ENCODE data around the gene PPIP5K2. TPM values are rescaled to one million over a fixed set of nuclear protein-coding genes. Genes with fewer than 3 reads are reported as not detected.

PPIP5K2 gene
- total RNA-seq, 1 experiment from 2014 or later = 67.2 TPM

GRCh38 chr5:103256178-103256577 lies 136.1 kb downstream of the PPIP5K2 start:
- peaks cover 7% of the 10 kb centered on the region for H3K4me1 Mint-ChIP-seq (ENCODE audit: low read depth, unreplicated experiment)
- intact Hi-C loops (cut with micrococcal nuclease; ENCODE audit: unreplicated experiment) = no loop called here
- TF ChIP-seq CTCF (IDR thresholded peaks at IDR 0.05; ENCODE audit: unreplicated experiment) = no peak
- H3K27me3 Mint-ChIP-seq (ENCODE audit: unreplicated experiment) = no peaks in the 10 kb centered on the region
- no peak overlapping the region for H3K27ac Mint-ChIP-seq (ENCODE audit: unreplicated experiment)
- DNase-seq = no peak
- H3K9me3 Mint-ChIP-seq (ENCODE audit: low read depth, unreplicated experiment) = no peaks in the 10 kb centered on the region
- no TSS peak for BruUV-seq (replicated peaks)
- no peak overlapping the region for H3K4me3 Mint-ChIP-seq (ENCODE audit: low read depth, unreplicated experiment)
- CTCF ChIA-PET = interaction anchor here (0.7 to 1.1 kb wide), 2 partner anchors 32 to 219 kb away, joined by 3 read pairs; no protein-coding TSS in a partner anchor
- peaks cover 23% of the 10 kb centered on the region for H3K36me3 Mint-ChIP-seq (ENCODE audit: insufficient read depth, unreplicated experiment)

- Mint-ChIP-seq H3K36me3 (ENCODE audit: insufficient read depth, unreplicated experiment) (peaks cover 23% of the 10 kb centered on the region), H3K27me3 (ENCODE audit: unreplicated experiment) (no peaks in the 10 kb centered on the region), H3K4me3 (ENCODE audit: low read depth, unreplicated experiment) (peak within 1 kb of the TSS; percentile 94), H3K27ac (ENCODE audit: unreplicated experiment) (peak within 1 kb of the TSS; percentile 79), H3K9me3 (ENCODE audit: low read depth, unreplicated experiment) (no peaks in the 10 kb centered on the region), H3K4me1 (ENCODE audit: low read depth, unreplicated experiment) (peaks cover 30% of the 10 kb centered on the region)
- no peak for TF ChIP-seq CTCF (IDR thresholded peaks at IDR 0.05; ENCODE audit: unreplicated experiment)
- CTCF ChIA-PET = interaction anchor here (0.6 to 3.2 kb wide), 12 partner anchors 13 to 1299 kb away, joined by 3 to 21 read pairs (median 5); no protein-coding TSS in a partner anchor
- no TSS peak for BruUV-seq (replicated peaks)
- DNase-seq = peak; percentile 99
- intact Hi-C loops (cut with micrococcal nuclease; ENCODE audit: unreplicated experiment) = no loop called here
Observed at GRCh38 chr5:103258368-103258956, 138.4 kb downstream of the PPIP5K2 start, which contains the start of gene MACIR. Gene MACIR (plus strand): TSS chr5:103258763. CDS start chr5:103275920, 17,157 bp downstream.

GRCh38 chr5:103258957-103259704 lies 139.0 kb downstream of the PPIP5K2 start:
- Mint-ChIP-seq H3K9me3 (ENCODE audit: low read depth, unreplicated experiment) (no peaks in the 10 kb centered on the region), H3K27ac (ENCODE audit: unreplicated experiment) (peak overlapping the region; percentile 79), H3K36me3 (ENCODE audit: insufficient read depth, unreplicated experiment) (peaks cover 23% of the 10 kb centered on the region), H3K4me3 (ENCODE audit: low read depth, unreplicated experiment) (peak overlapping the region; percentile 94), H3K4me1 (ENCODE audit: low read depth, unreplicated experiment) (peaks cover 32% of the 10 kb centered on the region), H3K27me3 (ENCODE audit: unreplicated experiment) (no peaks in the 10 kb centered on the region)
- peak; percentile 78 for DNase-seq
- TF ChIP-seq CTCF (IDR thresholded peaks at IDR 0.05; ENCODE audit: unreplicated experiment) = no peak
- CTCF ChIA-PET = interaction anchor here (0.6 to 3.2 kb wide), 10 partner anchors 13 to 1300 kb away, joined by 3 to 21 read pairs (median 5); no protein-coding TSS in a partner anchor
- intact Hi-C loops (cut with micrococcal nuclease; ENCODE audit: unreplicated experiment) = no loop called here
- no TSS peak for BruUV-seq (replicated peaks)

- H3K36me3 Mint-ChIP-seq (ENCODE audit: insufficient read depth, unreplicated experiment) = peaks cover 23% of the 10 kb centered on the region
- BruUV-seq (replicated peaks) = no TSS peak
- DNase-seq = no peak
- intact Hi-C loops (cut with micrococcal nuclease; ENCODE audit: unreplicated experiment) = loop anchor here (5.0 kb wide), 1 partner anchor 87 kb away; no protein-coding TSS in a partner anchor
- CTCF ChIA-PET = interaction anchor here (3.2 kb wide), 1 partner anchor 12 kb away, joined by 21 read pairs; no protein-coding TSS in a partner anchor
- no peaks in the 10 kb centered on the region for H3K27me3 Mint-ChIP-seq (ENCODE audit: unreplicated experiment)
- H3K9me3 Mint-ChIP-seq (ENCODE audit: low read depth, unreplicated experiment) = no peaks in the 10 kb centered on the region
- peak overlapping the region; percentile 79 for H3K27ac Mint-ChIP-seq (ENCODE audit: unreplicated experiment)
- peak overlapping the region; percentile 94 for H3K4me3 Mint-ChIP-seq (ENCODE audit: low read depth, unreplicated experiment)
- TF ChIP-seq CTCF (IDR thresholded peaks at IDR 0.05; ENCODE audit: unreplicated experiment) = no peak
- peaks cover 35% of the 10 kb centered on the region for H3K4me1 Mint-ChIP-seq (ENCODE audit: low read depth, unreplicated experiment)
Observed at GRCh38 chr5:103259705-103260355, 139.7 kb downstream of the PPIP5K2 start.
